SK-N-SH (cell line): ENCODE results near the gene SPSB3. TPM values are rescaled to one million over a fixed set of nuclear protein-coding genes. Genes with fewer than 3 reads are reported as not detected.

ENCODE experiments used
- CTCF ChIA-PET: fragments of 300-600, 350-600 bp; formaldehyde crosslinking; extraction: SDS; loops from one replicate; lab custom pipeline; 2021; lab: Yijun Ruan, JAX
- POLR2A ChIA-PET: fragments of 350-600 bp; sonication (Branson Sonifier 250); formaldehyde crosslinking; extraction: SDS; loops from one replicate; lab custom pipeline; 2020; ENCODE audit warnings: antibody characterized with exemption, inconsistent platforms; lab: Yijun Ruan, JAX
- DNase-seq: peaks from one replicate; pipeline ENCODE4 v3.0.0; 2012
- H2AFZ ChIP-seq: fragments of 200-600 bp; sonication (generic); 2 replicates; pipeline ENCODE4 v1.8.1; 2016; ENCODE audit warnings: antibody characterized with exemption, mild to moderate bottlenecking, low read depth
- H3F3A ChIP-seq: fragments of 200-600 bp; sonication (generic); replicated peaks from 2 replicates; pipeline ENCODE3; 2016; ENCODE audit warnings: antibody characterized with exemption, mild to moderate bottlenecking; ENCODE audit not compliant: insufficient read depth
- H3K27ac ChIP-seq, 2 experiments: fragments of 200-500 bp in 1 of 2; fragments of 200-600 bp in 1 of 2; sonication (Bioruptor generic) in 1 of 2; sonication (generic), shearing (Covaris generic) in 1 of 2; 2 replicates each; pipeline versions ENCODE4 v1.5.1 to v1.6.1; 2014 to 2016; ENCODE audit warnings: low read depth in 2 of 2, inconsistent platforms in 1 of 2, low read length in 1 of 2, mild to moderate bottlenecking in 1 of 2, mixed read lengths in 1 of 2
- H3K27me3 ChIP-seq: fragments of 200-600 bp; sonication (generic), shearing (Covaris generic); 2 replicates; pipeline ENCODE4 v1.6.1; 2016; ENCODE audit warnings: mixed run types; ENCODE audit not compliant: insufficient read depth
- H3K36me3 ChIP-seq, 2 experiments: fragments of 200-500 bp in 1 of 2; fragments of 200-600 bp in 1 of 2; sonication (Bioruptor generic) in 1 of 2; sonication (generic) in 1 of 2; replicated peaks in 1 of 2; 2 replicates each; pipeline versions ENCODE3 to v1.5.1; 2014 to 2016; ENCODE audit warnings: low read length in 1 of 2, mild to moderate bottlenecking in 1 of 2; ENCODE audit not compliant: insufficient read depth in 2 of 2, control insufficient read depth in 1 of 2
- H3K4me1 ChIP-seq, 2 experiments: fragments of 200-500 bp in 1 of 2; fragments of 200-600 bp in 1 of 2; sonication (Bioruptor generic) in 1 of 2; sonication (generic), shearing (Covaris generic) in 1 of 2; 2 replicates each; pipeline versions ENCODE4 v1.5.1 to v1.6.1; 2014 to 2016; ENCODE audit warnings: low read depth in 1 of 2, low read length in 1 of 2, mixed run types in 1 of 2; ENCODE audit not compliant: insufficient read depth in 2 of 2, control insufficient read depth in 1 of 2
- H3K4me2 ChIP-seq: fragments of 200-600 bp; sonication (generic), shearing (Covaris generic); 2 replicates; pipeline ENCODE4 v1.6.1; 2017; ENCODE audit warnings: mixed run types
- H3K4me3 ChIP-seq, 2 experiments: fragments of 200-500 bp in 1 of 2; fragments of 200-600 bp in 1 of 2; sonication (Bioruptor generic) in 1 of 2; sonication (generic), shearing (Covaris generic) in 1 of 2; 2 replicates each; pipeline versions ENCODE4 v1.5.1 to v1.8.1; 2014 to 2016; ENCODE audit warnings: low read depth in 2 of 2, inconsistent platforms in 1 of 2, low read length in 1 of 2, mild to moderate bottlenecking in 1 of 2, mixed read lengths in 1 of 2, moderate library complexity in 1 of 2
- H3K79me2 ChIP-seq: fragments of 200-600 bp; sonication (generic); 2 replicates; pipeline ENCODE4 v1.8.1; 2017; ENCODE audit warnings: mild to moderate bottlenecking; ENCODE audit not compliant: insufficient read depth
- H3K9ac ChIP-seq: fragments of 200-600 bp; sonication (generic); 2 replicates; pipeline ENCODE4 v1.6.1; 2017; ENCODE audit warnings: mixed run types
- H3K9me2 ChIP-seq: fragments of 200-600 bp; sonication (generic); 2 replicates; pipeline ENCODE4 v1.6.1; 2017; ENCODE audit warnings: mixed run types
- H3K9me3 ChIP-seq: fragments of 200-600 bp; sonication (generic); 2 replicates; pipeline ENCODE4 v1.6.1; 2017; ENCODE audit warnings: mixed run types, mild to moderate bottlenecking, moderate library complexity
- H4K20me1 ChIP-seq: fragments of 200-600 bp; sonication (generic); 2 replicates; pipeline ENCODE4 v1.6.1; 2017; ENCODE audit warnings: mild to moderate bottlenecking, mixed run types; ENCODE audit not compliant: insufficient read depth
- ELF1 ChIP-seq: IDR thresholded peaks from 2 replicates; pipeline ENCODE4 v1.4.0; 2012
- EP300 ChIP-seq, 2 experiments: IDR thresholded peaks; 2 replicates each; pipeline versions ENCODE4 v1.4.0 to v1.6.1; 2012; ENCODE audit warnings: borderline replicate concordance in 1 of 2, low read depth in 1 of 2, low read length in 1 of 2
- EZH2phosphoT487 ChIP-seq: fragments of 200-600 bp; sonication (generic); IDR thresholded peaks from 2 replicates; pipeline ENCODE4 v1.6.1; 2017; ENCODE audit warnings: low read depth, mixed run types, mild to moderate bottlenecking, antibody characterized with exemption, moderate library complexity, borderline replicate concordance
- FOSL2 ChIP-seq: IDR thresholded peaks from 2 replicates; pipeline ENCODE4 v1.4.0; 2012; ENCODE audit warnings: low read depth, mild to moderate bottlenecking, moderate library complexity, borderline replicate concordance
- FOXM1 ChIP-seq: IDR thresholded peaks from 2 replicates; pipeline ENCODE4 v1.4.0; 2012; ENCODE audit warnings: low read depth, mild to moderate bottlenecking
- GATA2 ChIP-seq: sonication (generic); formaldehyde crosslinking; IDR thresholded peaks from 2 replicates; pipeline ENCODE4 v1.5.0; 2020; ENCODE audit warnings: mild to moderate bottlenecking, missing genetic modification reagents
- IRF3 ChIP-seq: fragments of 150-350 bp; IDR thresholded peaks from 2 replicates; pipeline ENCODE4 v1.6.1; 2016; ENCODE audit warnings: mild to moderate bottlenecking, low read depth, low read length
- MAX ChIP-seq: IDR thresholded peaks from 2 replicates; pipeline ENCODE4 v1.4.0; 2012; ENCODE audit warnings: low read depth
- MXI1 ChIP-seq: IDR thresholded peaks from 2 replicates; pipeline ENCODE4 v1.6.1; 2012; ENCODE audit warnings: mild to moderate bottlenecking, low read depth, low read length, improper control_type of control experiment
- NFIC ChIP-seq: IDR thresholded peaks from 2 replicates; pipeline ENCODE4 v1.4.0; 2012; ENCODE audit warnings: borderline replicate concordance
- NRF1 ChIP-seq: IDR thresholded peaks from 2 replicates; pipeline ENCODE4 v1.6.1; 2012; ENCODE audit warnings: low read depth, mild to moderate bottlenecking, low read length
- PBX3 ChIP-seq: IDR thresholded peaks from 2 replicates; pipeline ENCODE4; 2012
- POLR2AphosphoS5 ChIP-seq: IDR thresholded peaks from 2 replicates; pipeline ENCODE4 v1.6.1; 2012; ENCODE audit warnings: low read depth, low read length
- RFX5 ChIP-seq: IDR thresholded peaks from 2 replicates; pipeline ENCODE4 v1.6.1; 2012; ENCODE audit warnings: mild to moderate bottlenecking, improper control_type of control experiment, low read length
- RXRA ChIP-seq: IDR thresholded peaks from 2 replicates; pipeline ENCODE4 v1.4.0; 2012; ENCODE audit warnings: low read depth, mild to moderate bottlenecking, borderline replicate concordance
- SMC3 ChIP-seq: IDR thresholded peaks from 2 replicates; pipeline ENCODE4 v1.6.1; 2012; ENCODE audit warnings: low read depth, low read length, improper control_type of control experiment
- TAF1 ChIP-seq: IDR thresholded peaks from 2 replicates; pipeline ENCODE4 v1.6.1; 2012; ENCODE audit warnings: low read depth, mild to moderate bottlenecking, low read length, moderate library complexity, borderline replicate concordance
- TCF12 ChIP-seq: IDR thresholded peaks from 2 replicates; pipeline ENCODE4 v1.4.0; 2012
- TEAD4 ChIP-seq: IDR thresholded peaks from 2 replicates; pipeline ENCODE4 v1.4.0; 2012; ENCODE audit warnings: mild to moderate bottlenecking, borderline replicate concordance; ENCODE audit not compliant: insufficient read depth
- USF2 ChIP-seq: fragments of 150-350 bp; IDR thresholded peaks from 2 replicates; pipeline ENCODE4 v1.6.1; 2017; ENCODE audit warnings: antibody characterized with exemption, low read length, low read depth, borderline replicate concordance
- YY1 ChIP-seq: IDR thresholded peaks from 2 replicates; pipeline ENCODE4 v1.4.0; 2012; ENCODE audit warnings: low read depth, mild to moderate bottlenecking
- ZBTB33 ChIP-seq: IDR thresholded peaks from 2 replicates; pipeline ENCODE4 v1.4.0; 2012; ENCODE audit warnings: low read depth, borderline replicate concordance
- WGBS: methylation state at CpG from one replicate; pipeline ENCODE4 v1.1.6; 2017; ENCODE audit warnings: low lambda C conversion rate; 5-methylcytosine and 5-hydroxymethylcytosine counted together
- polyA plus RNA-seq, 3 experiments: library from polyadenylated mRNA; depleted of rRNA; stranded (reverse); fragments of >200 nt; gene quantifications; 2 replicates each; pipeline ENCODE4 v1.2.3, GENCODE V29; 2012
- TF ChIP-seq, protein P1 (sequence below): fragments of 200-600 bp; sonication (generic); IDR thresholded peaks from 2 replicates; pipeline ENCODE4 v1.6.1; 2017; ENCODE audit warnings: antibody characterized with exemption, mild to moderate bottlenecking, moderate library complexity

SPSB3 gene
- polyA plus RNA-seq, 1 of the 3 experiments (the other 2 are of a cell fraction): 40.6 TPM

GRCh38 chr16:1788708-1789100 is 6.3 kb upstream of the SPSB3 start (continued):
- no peak for TF ChIP-seq ZBTB33
- no peak for TF ChIP-seq TAF1
- TF ChIP-seq ELF1: no peak
- TF ChIP-seq FOSL2: no peak
- TF ChIP-seq IRF3: no peak
- no peak for TF ChIP-seq YY1
- TF ChIP-seq NFIC: no peak
- no peak for TF ChIP-seq EP300 (IDR thresholded peaks at IDR 0.05; ENCODE audit: borderline replicate concordance in 1 of 2, low read depth in 1 of 2, low read length in 1 of 2)
- no peak for TF ChIP-seq TEAD4
- TF ChIP-seq FOXM1: no peak

GRCh38 chr16:1788095-1788707 is 5.8 kb upstream of the SPSB3 start:
- H4K20me1 ChIP-seq: peaks cover 6% of the 10 kb centered on the region; the same call in 1 of the 2 replicates
- no peak overlapping the region for H3K27ac ChIP-seq
- H3K9ac ChIP-seq: no peak overlapping the region
- 92% methylated on average over 14 of the region's 38 CpGs for WGBS
- no peaks in the 10 kb centered on the region for H3K9me2 ChIP-seq
- H3K9me3 ChIP-seq: no peaks in the 10 kb centered on the region
- no peak overlapping the region for H2AFZ ChIP-seq
- POLR2A ChIA-PET: no interaction called here
- no peaks in the 10 kb centered on the region for H3K27me3 ChIP-seq
- TF ChIP-seq TCF12 (no peak), PBX3 (no peak), USF2 (no peak), EZH2phosphoT487 (no peak), RFX5 (no peak), NRF1 (no peak), MAX (no peak), POLR2AphosphoS5 (no peak), GATA2 (no peak), MXI1 (no peak), RXRA (no peak), SMC3 (no peak), NFIC (no peak), TAF1 (no peak)
- TF ChIP-seq, protein P1, sequence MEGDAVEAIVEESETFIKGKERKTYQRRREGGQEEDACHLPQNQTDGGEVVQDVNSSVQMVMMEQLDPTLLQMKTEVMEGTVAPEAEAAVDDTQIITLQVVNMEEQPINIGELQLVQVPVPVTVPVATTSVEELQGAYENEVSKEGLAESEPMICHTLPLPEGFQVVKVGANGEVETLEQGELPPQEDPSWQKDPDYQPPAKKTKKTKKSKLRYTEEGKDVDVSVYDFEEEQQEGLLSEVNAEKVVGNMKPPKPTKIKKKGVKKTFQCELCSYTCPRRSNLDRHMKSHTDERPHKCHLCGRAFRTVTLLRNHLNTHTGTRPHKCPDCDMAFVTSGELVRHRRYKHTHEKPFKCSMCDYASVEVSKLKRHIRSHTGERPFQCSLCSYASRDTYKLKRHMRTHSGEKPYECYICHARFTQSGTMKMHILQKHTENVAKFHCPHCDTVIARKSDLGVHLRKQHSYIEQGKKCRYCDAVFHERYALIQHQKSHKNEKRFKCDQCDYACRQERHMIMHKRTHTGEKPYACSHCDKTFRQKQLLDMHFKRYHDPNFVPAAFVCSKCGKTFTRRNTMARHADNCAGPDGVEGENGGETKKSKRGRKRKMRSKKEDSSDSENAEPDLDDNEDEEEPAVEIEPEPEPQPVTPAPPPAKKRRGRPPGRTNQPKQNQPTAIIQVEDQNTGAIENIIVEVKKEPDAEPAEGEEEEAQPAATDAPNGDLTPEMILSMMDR: no peak
- H3K4me2 ChIP-seq: no peak overlapping the region
- H3K4me1 ChIP-seq: no peaks in the 10 kb centered on the region; a peak in 1 of 4 replicates
- H3K4me3 ChIP-seq: no peak overlapping the region
- no peak for DNase-seq
- H3F3A ChIP-seq: peaks cover 3% of the 10 kb centered on the region
- CTCF ChIA-PET: interaction anchor here (1.0 kb wide), 1 partner anchor 16 kb away, joined by 3 read pairs; the partner anchor contains the start of genes EME2 and MRPS34
- peaks cover 0 to 48% of the 10 kb centered on the region in 2 experiments for H3K36me3 ChIP-seq
- H3K79me2 ChIP-seq: peaks cover 37% of the 10 kb centered on the region
